ENCODE measurements around the gene SHROOM4.

Gene SHROOM4

GRCh38 chrX:50705042-50705441 is 109.0 kb downstream of the SHROOM4 start:
- no peak for DNase-seq

DNA sequence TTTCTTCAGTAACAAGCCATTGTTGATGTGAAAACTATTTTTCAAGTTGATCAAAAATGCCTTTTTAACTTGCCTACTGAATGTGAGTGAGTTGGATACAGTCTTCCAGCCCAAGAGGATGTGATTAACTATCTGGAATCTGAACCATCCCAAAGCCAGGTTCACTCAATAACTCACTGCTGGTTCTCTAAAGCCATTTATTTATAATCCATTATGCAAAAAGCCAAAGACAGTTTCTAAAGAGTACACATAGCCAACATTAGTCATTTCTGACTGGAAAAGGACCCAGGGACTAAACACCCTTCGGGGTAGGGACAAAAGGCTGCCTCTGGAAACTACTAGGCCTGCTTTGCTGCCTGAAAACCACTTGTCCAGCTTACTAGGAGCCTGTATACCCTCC is 109.6 kb downstream of the SHROOM4 start:
- no peak for DNase-seq

DNA sequence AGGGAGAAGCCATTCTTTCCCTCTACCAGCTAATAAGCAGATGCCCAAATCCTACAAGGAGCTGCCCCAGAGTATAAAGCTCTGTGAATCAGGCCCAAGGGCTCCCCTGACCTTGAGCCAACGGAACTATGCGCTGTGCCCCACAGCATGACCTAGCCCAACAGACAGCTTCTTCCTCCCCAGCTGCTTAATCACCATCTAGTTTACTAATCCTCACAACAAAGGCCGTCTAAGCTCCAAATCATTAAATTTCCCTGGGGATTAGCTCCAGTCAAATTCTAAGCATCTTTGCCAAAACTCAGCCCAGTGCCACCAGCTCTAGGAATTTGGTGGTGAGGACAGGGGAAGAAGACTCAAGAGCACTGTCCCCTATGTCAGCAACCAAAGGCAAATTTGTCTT is 113.1 kb downstream of the SHROOM4 start:
- DNase-seq, result no peak

GRCh38 chrX:50698944-50699343 is 115.0 kb downstream of the SHROOM4 start:
- DNase-seq, result no peak

GRCh38 chrX:50697691-50698090 is 116.3 kb downstream of the SHROOM4 start:
- DNase-seq, result no peak

GRCh38 chrX:50691820-50692219 is 122.2 kb downstream of the SHROOM4 start:
- peak; percentile 6 to 47 for DNase-seq

DNA sequence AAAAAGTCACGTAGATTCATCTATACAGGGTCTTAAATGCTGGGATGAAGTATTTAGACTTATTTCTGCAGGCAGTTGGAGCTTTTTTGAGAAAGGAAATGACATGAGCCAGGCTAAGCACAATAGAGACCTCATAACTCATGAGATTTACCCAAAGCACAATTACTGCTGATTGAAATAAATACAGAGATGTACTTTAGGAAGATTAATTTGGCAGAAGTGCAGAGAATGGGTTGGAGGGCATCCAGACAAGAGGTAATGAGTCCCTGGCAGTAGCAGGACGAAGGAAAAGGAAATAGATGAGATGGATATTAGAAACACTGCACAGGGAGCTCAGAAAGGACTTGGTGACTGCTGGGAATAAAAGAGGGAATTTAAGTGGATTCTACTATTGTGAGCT is 129.1 kb downstream of the SHROOM4 start:
- no peak for DNase-seq

DNA sequence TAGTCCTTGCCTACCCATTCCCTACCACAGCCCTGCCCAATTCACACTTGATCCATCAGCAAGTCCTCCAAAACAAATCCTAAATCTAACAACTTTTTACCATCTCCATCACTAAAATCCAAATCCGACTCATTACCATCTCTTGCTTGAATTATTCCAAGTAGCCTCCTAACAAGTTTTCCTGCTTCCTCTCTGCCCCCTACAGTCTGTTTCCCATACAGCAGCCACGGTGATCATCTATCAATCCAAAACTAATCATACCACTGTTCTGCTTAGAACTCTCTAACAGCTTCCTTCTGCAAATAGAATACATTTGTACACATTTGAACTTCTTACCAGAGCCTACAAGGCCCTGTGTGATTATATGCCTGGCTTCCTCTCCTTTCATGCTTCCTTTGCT is 133.0 kb downstream of the SHROOM4 start:
- DNase-seq, result no peak

GRCh38 chrX:50677789-50678188 is 136.2 kb downstream of the SHROOM4 start:
- no peak for DNase-seq

GRCh38 chrX:50671661-50672060 is 142.3 kb downstream of the SHROOM4 start:
- DNase-seq, result no peak

- no peak for DNase-seq
Measured at GRCh38 chrX:50668860-50669259, 145.1 kb downstream of the SHROOM4 start.

DNA sequence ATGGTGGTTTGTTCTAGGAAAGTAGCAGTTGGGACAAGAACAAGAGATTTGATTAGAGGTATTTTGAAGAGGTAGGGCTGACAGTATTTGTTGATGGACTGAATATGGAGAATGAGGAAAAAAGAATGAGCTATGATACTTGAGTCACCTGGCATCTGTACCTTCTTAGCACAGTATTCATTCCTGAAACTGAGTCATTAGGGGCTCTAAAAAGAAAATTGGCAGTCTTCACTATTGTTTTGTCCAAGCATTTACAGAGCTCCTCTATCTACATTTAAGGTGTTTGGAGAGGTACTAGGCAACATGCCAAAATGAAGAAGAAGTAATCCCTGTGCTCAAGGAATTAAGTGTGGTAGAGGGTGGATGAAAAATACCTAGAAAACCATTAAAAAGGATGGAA is 165.8 kb downstream of the SHROOM4 start:
- no peak for DNase-seq

DNA sequence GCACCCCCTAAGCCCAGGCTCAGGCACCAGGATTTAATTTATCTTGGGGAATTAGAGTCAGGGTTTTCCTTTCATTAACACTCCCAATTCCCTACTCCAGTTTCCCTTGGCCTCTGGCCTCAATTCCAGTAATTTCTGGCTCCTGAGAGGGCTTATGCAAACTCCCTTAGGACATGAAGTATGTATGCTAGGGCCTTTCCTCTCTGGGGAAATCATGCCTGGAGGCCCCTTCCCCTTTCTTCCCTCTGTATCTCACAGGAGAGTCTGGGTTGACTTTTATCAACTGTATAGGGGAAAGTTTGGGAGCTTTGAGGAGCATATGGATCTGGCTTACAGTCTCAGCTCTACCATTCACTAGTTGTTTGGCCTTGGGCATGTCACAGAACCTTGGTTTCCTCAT is 169.5 kb downstream of the SHROOM4 start:
- no peak for DNase-seq

- DNase-seq, result no peak
Measured at GRCh38 chrX:50643525-50644137, 170.4 kb downstream of the SHROOM4 start.

DNA sequence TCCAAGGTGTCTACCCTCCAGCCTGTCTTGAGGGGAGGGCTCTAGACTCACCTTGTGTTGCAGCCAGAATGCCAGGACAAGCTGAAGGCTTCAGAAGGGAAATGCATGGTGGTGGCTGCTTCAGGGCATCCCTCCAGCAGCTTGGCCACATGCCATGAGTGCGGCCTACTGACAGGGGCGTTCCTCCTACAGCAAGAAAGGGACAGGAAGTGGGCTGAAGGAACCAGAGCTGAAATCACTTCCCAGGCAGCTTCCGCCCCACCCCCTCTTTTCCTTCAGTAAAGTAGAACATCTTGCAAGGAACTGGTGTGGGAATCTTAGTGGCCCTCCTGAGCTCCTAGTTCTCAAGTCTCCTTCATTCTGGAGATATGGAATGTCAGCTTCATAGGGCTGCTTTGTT is 175.9 kb downstream of the SHROOM4 start:
- peak in 1 of 2 donors; percentile 4 for DNase-seq

DNA sequence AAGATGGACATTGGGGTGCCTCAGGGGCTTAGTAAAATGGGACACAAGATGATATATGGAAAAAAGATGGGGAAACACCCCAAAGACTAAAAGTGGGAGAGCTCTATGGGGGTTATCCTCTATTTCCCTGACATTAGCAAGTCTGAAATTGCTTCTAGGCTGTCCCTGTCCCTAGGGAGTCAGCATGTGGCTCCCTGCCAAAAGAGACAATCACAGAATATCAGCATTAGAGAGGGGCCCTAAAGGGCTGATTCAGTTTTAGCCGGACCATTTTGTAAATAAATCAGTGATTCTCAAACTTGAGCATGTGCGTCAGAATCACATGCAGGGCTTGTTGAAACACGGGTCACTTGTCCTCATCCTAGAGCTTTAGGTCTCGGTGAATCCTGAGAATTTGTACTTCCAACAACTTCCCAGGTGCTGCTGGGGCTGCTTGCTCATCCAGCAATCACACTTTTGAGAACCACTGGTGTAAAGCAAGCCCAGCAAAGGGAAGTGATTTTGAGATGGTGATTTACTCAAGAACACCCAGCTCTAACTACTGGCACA is 178.1 kb downstream of the SHROOM4 start:
- DNase-seq, result no peak

GRCh38 chrX:50635162-50635561 is 178.8 kb downstream of the SHROOM4 start:
- DNase-seq, result no peak

GRCh38 chrX:50629774-50630173 is 184.2 kb downstream of the SHROOM4 start:
- DNase-seq, result no peak

DNA sequence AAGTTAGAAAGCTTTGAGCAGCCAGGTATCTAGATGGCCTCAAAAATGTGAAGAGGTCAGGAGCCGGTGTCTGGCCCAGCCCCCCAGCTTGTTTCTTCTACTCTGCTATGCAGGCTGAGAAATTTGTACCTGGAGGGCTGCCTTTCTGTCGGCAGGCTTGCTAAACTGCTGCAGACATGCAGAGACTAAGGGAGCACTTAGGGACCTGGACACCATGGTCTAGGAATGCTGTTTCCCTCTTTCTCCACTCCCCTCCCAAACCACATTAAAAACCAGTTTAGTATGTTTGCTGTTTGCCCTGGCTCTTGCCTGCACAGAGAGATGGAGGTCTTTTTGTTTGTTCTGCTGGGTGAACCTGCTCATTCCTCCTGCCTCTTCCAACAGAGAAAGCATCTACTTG is 186.3 kb downstream of the SHROOM4 start:
- DNase-seq, result no peak

GRCh38 chrX:50626432-50626831 is 187.6 kb downstream of the SHROOM4 start:
- DNase-seq, result no peak

DNA sequence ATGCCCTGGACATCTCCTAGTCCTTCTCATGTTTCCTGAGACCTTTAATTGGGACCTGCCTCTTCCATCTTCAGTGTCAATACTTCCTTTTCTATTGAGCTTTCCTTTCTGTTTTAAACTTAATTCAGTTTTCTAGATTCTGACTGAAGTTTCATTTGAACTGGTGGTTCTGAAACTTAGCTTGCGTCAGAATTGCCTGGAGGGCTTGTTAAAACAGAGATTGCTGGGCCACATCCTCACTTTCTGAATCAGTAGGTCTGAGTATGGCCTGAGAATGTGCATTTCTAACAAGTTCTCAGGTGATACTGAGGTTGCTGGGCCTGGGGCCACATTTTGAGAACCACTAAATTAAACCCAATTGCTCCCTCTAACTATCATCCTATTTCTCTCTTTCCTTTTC is 191.2 kb downstream of the SHROOM4 start:
- DNase-seq, result no peak

DNA sequence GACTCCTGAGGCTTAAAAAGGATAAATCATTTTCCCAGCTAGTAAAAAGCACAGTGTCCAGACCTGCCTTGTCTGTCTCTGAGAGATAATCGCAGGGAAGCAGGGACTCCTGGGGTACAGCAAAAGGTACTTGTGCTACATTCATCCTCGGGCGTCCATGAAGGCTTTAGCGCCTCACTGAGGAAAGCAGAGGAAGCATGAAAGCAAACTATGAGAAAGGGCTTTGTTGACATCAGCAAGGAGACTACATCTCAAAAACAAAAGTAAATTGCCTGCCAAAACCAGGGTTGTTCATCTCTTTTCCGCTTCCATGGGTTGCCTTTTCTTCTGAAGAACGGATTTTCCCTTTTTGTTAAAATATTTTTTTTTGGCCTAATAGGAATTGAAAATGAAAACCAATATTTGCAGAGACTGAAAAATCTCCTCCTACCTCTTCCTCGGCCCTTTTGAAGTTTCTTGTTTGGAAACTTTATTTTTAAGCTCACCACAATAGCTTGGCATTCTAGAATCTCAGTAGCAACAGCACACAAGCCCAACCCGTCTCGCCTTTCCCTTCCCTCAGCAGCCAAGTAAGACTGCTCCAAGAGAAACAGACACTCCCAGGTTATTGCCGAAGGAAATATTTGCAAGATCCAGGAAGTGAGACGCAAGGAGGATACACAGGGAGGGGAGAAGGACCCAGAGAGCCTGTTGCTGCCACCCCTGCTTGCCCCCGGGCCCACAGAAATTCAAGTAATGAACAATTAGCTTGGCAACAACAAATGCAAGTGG is 195.0 kb downstream of the SHROOM4 start:
- no peak for DNase-seq

GRCh38 chrX:50617183-50617582 is 196.8 kb downstream of the SHROOM4 start:
- no peak for DNase-seq

- no peak for DNase-seq
Measured at GRCh38 chrX:50615570-50616158, 198.3 kb downstream of the SHROOM4 start.

Data from CD4-positive, alpha-beta T cell treated with Interferon alpha-2 for 1 hour (primary cell).